Measurements from ENCODE around the gene RPS6KA2. TPM values are rescaled to one million over a fixed set of nuclear protein-coding genes. Genes with fewer than 3 reads are reported as not detected.

RPS6KA2 gene
- total and polyA plus RNA-seq, 2 experiments from 2014 or later: 19.3 to 24.0 TPM

GRCh38 chr6:166487148-166487547 is 139.9 kb downstream of the RPS6KA2 start:
- DNase-seq (ENCODE audit: low read depth in 1 of 2, low spot score in 1 of 2): no peak
- TF ChIP-seq CTCF (IDR thresholded peaks at IDR 0.05; ENCODE audit: low read depth, low read length): no peak
- H3K9me3 ChIP-seq (ENCODE audit: low read depth): no peaks in the 10 kb centered on the region
- H3K27me3 ChIP-seq: no peaks in the 10 kb centered on the region
- H3K36me3 ChIP-seq: no peaks in the 10 kb centered on the region
- peaks cover 6% of the 10 kb centered on the region for H3K4me1 ChIP-seq (ENCODE audit: low read depth)
- no peak overlapping the region for H3K27ac ChIP-seq
- no peak overlapping the region for H3K4me3 ChIP-seq

GRCh38 chr6:166486536-166486880 is 140.5 kb downstream of the RPS6KA2 start:
- no peak for TF ChIP-seq CTCF (IDR thresholded peaks at IDR 0.05; ENCODE audit: low read depth, low read length)
- Histone ChIP-seq H3K4me1 (ENCODE audit: low read depth) (peaks cover 6% of the 10 kb centered on the region), H3K9me3 (ENCODE audit: low read depth) (no peaks in the 10 kb centered on the region), H3K27ac (no peak overlapping the region), H3K27me3 (no peaks in the 10 kb centered on the region), H3K4me3 (no peak overlapping the region), H3K36me3 (no peaks in the 10 kb centered on the region)
- no peak for DNase-seq (ENCODE audit: low read depth in 1 of 2, low spot score in 1 of 2)

- Histone ChIP-seq H3K27me3 (no peaks in the 10 kb centered on the region), H3K27ac (no peak overlapping the region), H3K4me1 (ENCODE audit: low read depth) (peaks cover 6% of the 10 kb centered on the region), H3K36me3 (no peaks in the 10 kb centered on the region), H3K4me3 (no peak overlapping the region), H3K9me3 (ENCODE audit: low read depth) (no peaks in the 10 kb centered on the region)
- no peak for DNase-seq (ENCODE audit: low read depth in 1 of 2, low spot score in 1 of 2)
- TF ChIP-seq CTCF (IDR thresholded peaks at IDR 0.05; ENCODE audit: low read depth, low read length): no peak
Measured at GRCh38 chr6:166485651-166486535, 141.2 kb downstream of the RPS6KA2 start.

- no peak for TF ChIP-seq CTCF (IDR thresholded peaks at IDR 0.05; ENCODE audit: low read depth, low read length)
- no peak overlapping the region for H3K4me3 ChIP-seq
- no peaks in the 10 kb centered on the region for H3K36me3 ChIP-seq
- peaks cover 6% of the 10 kb centered on the region for H3K4me1 ChIP-seq (ENCODE audit: low read depth)
- no peak overlapping the region for H3K27ac ChIP-seq
- DNase-seq (ENCODE audit: low read depth in 1 of 2, low spot score in 1 of 2): no peak
- H3K9me3 ChIP-seq (ENCODE audit: low read depth): no peaks in the 10 kb centered on the region
- no peaks in the 10 kb centered on the region for H3K27me3 ChIP-seq
Measured at GRCh38 chr6:166484863-166485262, 142.2 kb downstream of the RPS6KA2 start.

GRCh38 chr6:166483573-166484250 is 143.3 kb downstream of the RPS6KA2 start:
- H3K36me3 ChIP-seq: no peaks in the 10 kb centered on the region
- TF ChIP-seq CTCF (IDR thresholded peaks at IDR 0.05; ENCODE audit: low read depth, low read length): no peak

More at GRCh38 chr6:166483573-166484250, 143.3 kb downstream of the RPS6KA2 start:
- Histone ChIP-seq H3K27ac (no peak overlapping the region), H3K4me1 (ENCODE audit: low read depth) (peaks cover 3% of the 10 kb centered on the region), H3K9me3 (ENCODE audit: low read depth) (no peaks in the 10 kb centered on the region), H3K27me3 (no peaks in the 10 kb centered on the region), H3K4me3 (no peak overlapping the region)
- DNase-seq (ENCODE audit: low read depth in 1 of 2, low spot score in 1 of 2): no peak
